Measurements from ENCODE around the gene DAPK2.
"Not testable (repeated sequence)": the region's sequence is repeated elsewhere in the genome, so short reads cannot be mapped to it uniquely, and the experiment has no call there.

The DAPK2 gene

GRCh38 chr15:64070965-64071851 lies 24.9 kb upstream of the DAPK2 start:
- H3K36me3 ChIP-seq (ENCODE audit: insufficient read depth, low read length) = peaks cover 28% of the 10 kb centered on the region
- H3K4me1 ChIP-seq (ENCODE audit: insufficient read depth, low read length) = no peaks in the 10 kb centered on the region
- H3K4me3 ChIP-seq (ENCODE audit: low read length) = no peak overlapping the region
- no peak overlapping the region for H2AFZ ChIP-seq (ENCODE audit: low read depth, low read length)
- no peaks in the 10 kb centered on the region for H3K9me3 ChIP-seq (ENCODE audit: low read length)
- H3K27me3 ChIP-seq (ENCODE audit: insufficient read depth, low read length) = no peaks in the 10 kb centered on the region

- Histone ChIP-seq H2AFZ (ENCODE audit: low read depth, low read length) (no peak overlapping the region), H3K27me3 (ENCODE audit: insufficient read depth, low read length) (no peaks in the 10 kb centered on the region), H3K36me3 (ENCODE audit: insufficient read depth, low read length) (peaks cover 24% of the 10 kb centered on the region), H3K4me3 (ENCODE audit: low read length) (no peak overlapping the region), H3K4me1 (ENCODE audit: insufficient read depth, low read length) (no peaks in the 10 kb centered on the region), H3K9me3 (ENCODE audit: low read length) (no peaks in the 10 kb centered on the region)
Observed at GRCh38 chr15:64070106-64070505, 23.8 kb upstream of the DAPK2 start.

GRCh38 chr15:64068133-64068532 lies 21.8 kb upstream of the DAPK2 start:
- H3K27me3 ChIP-seq (ENCODE audit: insufficient read depth, low read length) = no peaks in the 10 kb centered on the region
- H3K36me3 ChIP-seq (ENCODE audit: insufficient read depth, low read length) = peaks cover 11% of the 10 kb centered on the region
- no peaks in the 10 kb centered on the region for H3K9me3 ChIP-seq (ENCODE audit: low read length)
- H3K4me1 ChIP-seq (ENCODE audit: insufficient read depth, low read length) = no peaks in the 10 kb centered on the region
- no peak overlapping the region for H3K4me3 ChIP-seq (ENCODE audit: low read length)
- H2AFZ ChIP-seq (ENCODE audit: low read depth, low read length) = no peak overlapping the region

- Histone ChIP-seq H3K4me1 (ENCODE audit: insufficient read depth, low read length) (no peaks in the 10 kb centered on the region), H3K27me3 (ENCODE audit: insufficient read depth, low read length) (no peaks in the 10 kb centered on the region), H3K9me3 (ENCODE audit: low read length) (no peaks in the 10 kb centered on the region), H3K4me3 (ENCODE audit: low read length) (no peak overlapping the region), H2AFZ (ENCODE audit: low read depth, low read length) (no peak overlapping the region), H3K36me3 (ENCODE audit: insufficient read depth, low read length) (peaks cover 8% of the 10 kb centered on the region)
Observed at GRCh38 chr15:64067564-64068030, 21.3 kb upstream of the DAPK2 start.

- Histone ChIP-seq H3K36me3 (ENCODE audit: insufficient read depth, low read length) (peaks cover 4% of the 10 kb centered on the region), H2AFZ (ENCODE audit: low read depth, low read length) (no peak overlapping the region), H3K27me3 (ENCODE audit: insufficient read depth, low read length) (no peaks in the 10 kb centered on the region), H3K4me3 (ENCODE audit: low read length) (no peak overlapping the region), H3K4me1 (ENCODE audit: insufficient read depth, low read length) (no peaks in the 10 kb centered on the region), H3K9me3 (ENCODE audit: low read length) (no peaks in the 10 kb centered on the region)
Observed at GRCh38 chr15:64066451-64066850, 20.2 kb upstream of the DAPK2 start.

- Histone ChIP-seq H3K27me3 (ENCODE audit: insufficient read depth, low read length) (no peaks in the 10 kb centered on the region), H3K4me1 (ENCODE audit: insufficient read depth, low read length) (no peaks in the 10 kb centered on the region), H3K9me3 (ENCODE audit: low read length) (peaks cover 2% of the 10 kb centered on the region), H2AFZ (ENCODE audit: low read depth, low read length) (no peak overlapping the region), H3K36me3 (ENCODE audit: insufficient read depth, low read length) (no peaks in the 10 kb centered on the region), H3K4me3 (ENCODE audit: low read length) (no peak overlapping the region)
Observed at GRCh38 chr15:64060716-64061115, 14.4 kb upstream of the DAPK2 start.

GRCh38 chr15:64059104-64059503 lies 12.8 kb upstream of the DAPK2 start:
- H3K4me1 ChIP-seq (ENCODE audit: insufficient read depth, low read length); H3K36me3 ChIP-seq (ENCODE audit: insufficient read depth, low read length); H2AFZ ChIP-seq (ENCODE audit: low read depth, low read length); H3K9me3 ChIP-seq (ENCODE audit: low read length); H3K4me3 ChIP-seq (ENCODE audit: low read length); H3K27me3 ChIP-seq (ENCODE audit: insufficient read depth, low read length): not testable (repeated sequence)

GRCh38 chr15:64058279-64058678 lies 12.0 kb upstream of the DAPK2 start:
- H2AFZ ChIP-seq (ENCODE audit: low read depth, low read length) = no peak overlapping the region
- H3K4me3 ChIP-seq (ENCODE audit: low read length) = no peak overlapping the region
- no peaks in the 10 kb centered on the region for H3K36me3 ChIP-seq (ENCODE audit: insufficient read depth, low read length)
- H3K4me1 ChIP-seq (ENCODE audit: insufficient read depth, low read length) = no peaks in the 10 kb centered on the region
- peaks cover 2% of the 10 kb centered on the region for H3K9me3 ChIP-seq (ENCODE audit: low read length)
- no peaks in the 10 kb centered on the region for H3K27me3 ChIP-seq (ENCODE audit: insufficient read depth, low read length)

GRCh38 chr15:64053674-64054073 lies 7.4 kb upstream of the DAPK2 start:
- H3K9me3 ChIP-seq (ENCODE audit: low read length); H3K4me3 ChIP-seq (ENCODE audit: low read length); H2AFZ ChIP-seq (ENCODE audit: low read depth, low read length); H3K36me3 ChIP-seq (ENCODE audit: insufficient read depth, low read length); H3K27me3 ChIP-seq (ENCODE audit: insufficient read depth, low read length): not testable (repeated sequence)
- peaks cover 18% of the 10 kb centered on the region for H3K4me1 ChIP-seq (ENCODE audit: insufficient read depth, low read length)

GRCh38 chr15:64052925-64053491 lies 6.7 kb upstream of the DAPK2 start:
- Histone ChIP-seq H3K4me1 (ENCODE audit: insufficient read depth, low read length) (peaks cover 18% of the 10 kb centered on the region), H3K27me3 (ENCODE audit: insufficient read depth, low read length) (no peaks in the 10 kb centered on the region), H2AFZ (ENCODE audit: low read depth, low read length) (no peak overlapping the region), H3K4me3 (ENCODE audit: low read length) (no peak overlapping the region), H3K9me3 (ENCODE audit: low read length) (no peaks in the 10 kb centered on the region), H3K36me3 (ENCODE audit: insufficient read depth, low read length) (no peaks in the 10 kb centered on the region)

GRCh38 chr15:64051407-64052259 lies 5.3 kb upstream of the DAPK2 start:
- no peak overlapping the region for H2AFZ ChIP-seq (ENCODE audit: low read depth, low read length)
- no peaks in the 10 kb centered on the region for H3K27me3 ChIP-seq (ENCODE audit: insufficient read depth, low read length)
- H3K9me3 ChIP-seq (ENCODE audit: low read length) = no peaks in the 10 kb centered on the region
- peaks cover 18% of the 10 kb centered on the region for H3K4me1 ChIP-seq (ENCODE audit: insufficient read depth, low read length)
- no peak overlapping the region for H3K4me3 ChIP-seq (ENCODE audit: low read length)
- no peaks in the 10 kb centered on the region for H3K36me3 ChIP-seq (ENCODE audit: insufficient read depth, low read length)

GRCh38 chr15:64051093-64051402 lies 4.8 kb upstream of the DAPK2 start:
- Histone ChIP-seq H3K36me3 (ENCODE audit: insufficient read depth, low read length) (no peaks in the 10 kb centered on the region), H2AFZ (ENCODE audit: low read depth, low read length) (no peak overlapping the region), H3K4me1 (ENCODE audit: insufficient read depth, low read length) (peaks cover 18% of the 10 kb centered on the region), H3K4me3 (ENCODE audit: low read length) (no peak overlapping the region), H3K9me3 (ENCODE audit: low read length) (no peaks in the 10 kb centered on the region), H3K27me3 (ENCODE audit: insufficient read depth, low read length) (no peaks in the 10 kb centered on the region)
